HG03060 (cell line): ENCODE results near the gene USP53.
"Not testable (repeated sequence)": the region's sequence is repeated elsewhere in the genome, so short reads cannot be mapped to it uniquely, and the experiment has no call there.

Experiments
- ATAC-seq: cut with Tn5 transposase; IDR thresholded peaks from one replicate; pipeline ENCODE4 v1.9.1; 2021; ENCODE audit warnings: low read depth, moderate number of reproducible peaks; ENCODE audit not compliant: unreplicated experiment

Gene USP53

DNA sequence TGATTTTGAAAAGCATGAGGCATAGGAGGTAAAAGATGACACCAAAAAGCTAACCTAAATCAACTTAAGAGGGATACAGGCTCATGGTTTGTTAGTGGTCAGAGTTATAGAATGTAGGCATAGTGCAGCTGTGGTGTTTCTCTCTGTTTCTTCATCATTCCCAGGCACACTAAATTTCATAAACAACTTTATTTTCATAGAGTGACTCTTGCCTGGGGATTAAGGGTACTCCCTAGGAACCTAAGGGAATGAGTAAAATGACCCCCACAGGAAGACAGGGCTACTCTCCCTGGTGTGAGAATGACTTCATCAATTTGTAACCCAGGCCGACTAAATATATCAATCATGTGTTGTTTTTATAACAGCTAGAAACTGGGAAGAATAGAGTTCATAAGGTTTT is 98.3 kb downstream of the USP53 start:
- ATAC-seq = no peak

GRCh38 chr4:119313237-119313636 is 100.7 kb downstream of the USP53 start:
- ATAC-seq = no peak

GRCh38 chr4:119314356-119314755 is 101.8 kb downstream of the USP53 start:
- ATAC-seq = peak; percentile 77

GRCh38 chr4:119315036-119315435 is 102.5 kb downstream of the USP53 start:
- ATAC-seq = no peak

DNA sequence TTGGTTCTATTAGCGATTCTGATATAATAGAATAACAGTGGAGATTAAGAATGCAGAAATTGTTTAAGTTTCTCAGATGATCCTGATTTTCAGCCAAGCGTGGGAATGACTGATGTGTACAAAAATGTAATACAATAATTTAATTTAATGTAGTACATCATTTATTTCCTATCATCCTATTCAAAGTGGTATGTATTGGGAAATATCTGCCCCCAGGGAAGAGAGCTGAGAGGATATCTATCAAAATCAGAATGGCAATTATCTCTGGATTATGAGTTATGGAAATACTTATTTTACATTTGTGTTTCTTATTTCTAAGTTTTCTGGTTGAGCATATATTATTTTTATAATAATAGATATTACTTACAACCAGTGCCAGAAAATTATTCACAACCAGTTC is 105.5 kb downstream of the USP53 start:
- ATAC-seq = no peak

- ATAC-seq = no peak
Measured at GRCh38 chr4:119321921-119322687, 109.6 kb downstream of the USP53 start, which contains the start of gene FABP2. TSS of gene FABP2 (minus strand) at chr4:119322138. CDS start at chr4:119322102, 36 bp downstream.

DNA sequence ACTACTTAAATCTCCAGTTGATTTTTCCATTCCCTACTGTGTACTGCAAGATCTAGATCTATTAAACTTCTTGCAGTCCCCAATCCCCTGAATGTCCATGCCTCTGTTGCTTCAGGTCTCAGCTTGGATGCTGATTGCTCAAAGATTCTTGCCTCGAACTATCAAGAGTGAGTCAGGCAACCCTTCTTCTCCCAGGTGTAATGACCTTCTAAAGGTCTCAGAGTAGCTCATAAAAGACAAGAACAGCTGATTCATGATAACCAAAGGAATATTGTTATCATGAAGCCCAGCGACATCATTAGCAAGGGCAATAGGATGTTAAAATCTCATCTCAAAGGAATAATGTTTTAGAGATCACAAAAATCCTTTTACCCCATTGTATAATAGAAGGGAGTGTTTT is 116.2 kb downstream of the USP53 start:
- ATAC-seq = no peak

DNA sequence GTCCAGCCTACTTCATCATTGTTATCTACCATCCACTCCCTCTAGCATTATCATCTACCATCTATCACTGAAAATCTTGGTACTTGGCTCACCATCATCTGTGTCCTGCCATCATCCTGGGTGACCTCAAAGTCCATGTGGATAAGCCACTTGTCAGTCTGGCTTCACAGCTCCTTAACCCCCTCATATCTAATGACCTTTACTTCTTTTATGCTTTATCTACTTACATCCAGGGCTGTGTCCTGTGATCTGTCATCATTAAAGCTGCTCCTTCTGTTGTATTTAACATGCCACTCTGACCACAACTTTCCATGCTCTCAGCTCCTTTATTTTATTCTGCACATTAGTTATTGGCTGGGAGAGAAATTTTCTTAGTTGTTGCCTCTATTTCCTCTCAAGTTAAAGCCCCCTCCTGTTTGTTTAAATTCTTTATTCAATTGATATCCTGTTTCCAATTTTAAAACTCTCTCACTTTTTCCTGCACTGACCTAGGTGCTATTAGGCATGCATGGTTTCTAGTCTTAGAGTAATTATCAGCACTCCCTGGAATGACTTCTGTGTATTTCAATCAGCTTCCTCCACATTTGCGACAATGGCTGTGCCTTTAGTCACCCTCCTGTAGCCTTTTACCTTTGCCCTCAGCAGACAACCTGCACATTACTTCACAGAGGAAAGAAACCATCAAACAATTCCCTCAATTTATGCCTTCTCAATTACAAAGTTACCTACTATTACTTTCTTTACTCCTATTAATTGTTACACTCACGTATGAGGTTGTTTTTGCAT is 117.5 kb downstream of the USP53 start:
- ATAC-seq = no peak

DNA sequence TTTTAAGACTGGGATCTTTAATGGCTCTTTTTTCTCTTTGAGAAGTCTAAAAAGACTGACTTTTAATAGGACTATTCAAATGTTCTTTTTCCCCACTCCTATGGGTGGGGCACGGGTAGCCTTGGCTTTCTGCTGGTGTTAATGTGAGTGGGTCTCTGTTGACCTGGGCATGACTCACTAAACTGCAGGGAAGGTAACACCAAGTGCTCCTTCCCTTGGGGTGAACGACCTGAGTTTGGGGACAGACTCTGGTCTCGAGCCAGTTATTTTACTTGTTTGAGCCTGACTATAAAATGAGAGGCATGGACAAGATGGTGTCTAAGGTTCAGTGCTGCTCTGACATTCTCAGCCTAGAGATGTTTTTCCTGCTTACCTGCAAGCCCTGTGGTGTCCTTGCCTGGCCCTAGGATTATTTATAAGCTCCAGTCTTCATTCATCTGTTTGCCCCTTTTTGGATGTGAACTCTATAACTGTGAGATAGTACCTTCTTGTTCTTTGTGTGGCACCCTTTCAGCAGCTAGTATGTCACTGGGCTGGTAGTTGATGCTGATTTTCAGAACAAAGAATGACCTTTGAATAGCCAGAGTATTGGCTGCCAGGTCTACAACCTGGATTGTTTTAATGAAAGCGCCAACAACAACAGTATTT is 123.9 kb downstream of the USP53 start:
- ATAC-seq = not testable (repeated sequence)

DNA sequence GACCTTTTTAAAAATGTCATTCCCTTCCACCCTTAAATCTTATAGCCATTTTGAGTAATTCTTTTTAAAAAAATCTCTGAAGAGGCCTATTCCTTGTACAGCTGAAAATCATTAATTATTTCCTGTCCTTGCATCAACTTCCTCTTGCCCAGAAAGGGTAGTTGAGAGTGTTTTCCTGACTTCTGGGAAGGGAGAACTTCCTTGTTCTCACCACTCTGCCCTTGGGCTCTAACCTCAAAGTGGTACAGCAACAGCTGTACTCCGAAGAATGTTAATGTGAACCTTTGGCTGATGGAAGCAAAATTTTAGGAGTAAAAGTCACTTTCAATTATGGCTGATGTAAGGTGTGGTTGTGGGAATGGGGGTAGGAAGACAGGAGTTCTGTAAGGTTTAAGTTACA is 124.5 kb downstream of the USP53 start:
- ATAC-seq = no peak

- ATAC-seq = not testable (repeated sequence)
Measured at GRCh38 chr4:119339895-119340294, 127.4 kb downstream of the USP53 start.

- ATAC-seq = not testable (repeated sequence)
Measured at GRCh38 chr4:119343293-119343692, 130.8 kb downstream of the USP53 start.
